ENCODE measurements around the gene TMEM121.

The TMEM121 gene

GRCh38 chr14:105486974-105487448, 39.4 kb upstream of the TMEM121 start:
- DNase-seq (ENCODE audit: low spot score), result no peak

- no peak for DNase-seq (ENCODE audit: low spot score)
Measured at GRCh38 chr14:105487449-105487985, 38.9 kb upstream of the TMEM121 start.

- DNase-seq (ENCODE audit: low spot score), result no peak
Measured at GRCh38 chr14:105487986-105488777, 38.2 kb upstream of the TMEM121 start.

- no peak for DNase-seq (ENCODE audit: low spot score)
Measured at GRCh38 chr14:105488781-105489541, 37.4 kb upstream of the TMEM121 start.

- peak; percentile 77 for DNase-seq (ENCODE audit: low spot score)
Measured at GRCh38 chr14:105489542-105490266, 36.7 kb upstream of the TMEM121 start.

- no peak for DNase-seq (ENCODE audit: low spot score)
Measured at GRCh38 chr14:105490267-105490571, 36.2 kb upstream of the TMEM121 start.

- DNase-seq (ENCODE audit: low spot score), result peak; percentile 99
Measured at GRCh38 chr14:105490572-105491365, 35.6 kb upstream of the TMEM121 start, which contains the start of gene TEDC1. TEDC1 (plus strand) TSS chr14:105491246; CDS start chr14:105491376, 130 bp downstream.

GRCh38 chr14:105491366-105491973, 34.9 kb upstream of the TMEM121 start:
- DNase-seq (ENCODE audit: low spot score), result peak; percentile 70

GRCh38 chr14:105492031-105492970, 34.1 kb upstream of the TMEM121 start:
- no peak for DNase-seq (ENCODE audit: low spot score)

GRCh38 chr14:105492971-105493871, 33.2 kb upstream of the TMEM121 start:
- DNase-seq (ENCODE audit: low spot score), result no peak

GRCh38 chr14:105493921-105494605, 32.3 kb upstream of the TMEM121 start:
- DNase-seq (ENCODE audit: low spot score), result no peak

GRCh38 chr14:105494606-105494929, 31.8 kb upstream of the TMEM121 start:
- no peak for DNase-seq (ENCODE audit: low spot score)

- DNase-seq (ENCODE audit: low spot score), result no peak
Measured at GRCh38 chr14:105495101-105495989, 31.0 kb upstream of the TMEM121 start.

GRCh38 chr14:105495990-105496830, 30.2 kb upstream of the TMEM121 start:
- no peak for DNase-seq (ENCODE audit: low spot score)

- no peak for DNase-seq (ENCODE audit: low spot score)
Measured at GRCh38 chr14:105496831-105497591, 29.4 kb upstream of the TMEM121 start.

Measured in SK-N-DZ (cell line).